ENCODE results near the gene ABCA13.

The ABCA13 gene

DNA sequence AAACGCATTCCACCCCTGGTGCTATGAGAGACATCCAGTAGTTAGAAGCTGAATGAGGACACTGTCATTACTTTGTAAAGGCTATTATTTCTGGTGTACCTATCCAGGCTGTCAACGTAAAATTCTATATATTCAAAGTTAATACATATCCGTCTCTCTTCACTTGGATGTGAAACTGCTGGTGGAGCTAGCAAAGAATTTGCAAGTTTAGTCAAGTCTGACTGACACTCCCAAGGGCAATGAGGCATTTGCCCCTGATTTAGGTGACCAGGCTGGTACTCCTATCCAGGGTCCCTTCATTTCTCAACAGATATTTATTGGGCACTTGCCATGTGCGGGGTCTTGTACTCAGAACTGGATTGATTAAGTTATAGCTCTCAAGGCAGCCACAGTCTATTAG lies 493.0 kb downstream of the ABCA13 start:
- no peak for DNase-seq

- no peak for DNase-seq
Measured at GRCh38 chr7:48665353-48666135, 494.3 kb downstream of the ABCA13 start.

GRCh38 chr7:48667407-48667806 lies 496.1 kb downstream of the ABCA13 start:
- DNase-seq, result no peak

GRCh38 chr7:48671656-48672055 lies 500.4 kb downstream of the ABCA13 start:
- no peak for DNase-seq

DNA sequence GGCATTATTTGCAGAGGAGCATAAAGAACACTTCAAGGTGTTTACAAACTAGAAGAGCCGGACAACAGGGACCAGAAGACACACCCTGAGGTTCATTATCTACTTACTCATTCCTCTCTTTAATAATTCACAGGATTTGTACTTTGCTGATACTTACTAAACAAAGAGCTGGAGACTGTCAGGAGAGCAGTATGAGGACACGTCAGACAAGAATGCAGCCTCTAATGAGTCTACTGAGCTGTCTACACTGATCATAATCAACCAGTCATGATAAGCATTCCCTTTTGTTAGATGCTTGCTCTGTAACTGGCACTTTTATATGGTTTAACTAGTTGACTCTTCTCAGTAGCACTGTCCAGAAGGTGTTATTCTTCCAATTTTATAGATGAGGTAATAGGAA lies 509.7 kb downstream of the ABCA13 start:
- no peak for DNase-seq

GRCh38 chr7:48691788-48692187 lies 520.5 kb downstream of the ABCA13 start:
- DNase-seq, result no peak

Data from NCI-H1436 treated with DMSO at 0.1 percent for 48 hours (cell line).